ENCODE data around the gene ZNF3.

The ZNF3 gene

DNA sequence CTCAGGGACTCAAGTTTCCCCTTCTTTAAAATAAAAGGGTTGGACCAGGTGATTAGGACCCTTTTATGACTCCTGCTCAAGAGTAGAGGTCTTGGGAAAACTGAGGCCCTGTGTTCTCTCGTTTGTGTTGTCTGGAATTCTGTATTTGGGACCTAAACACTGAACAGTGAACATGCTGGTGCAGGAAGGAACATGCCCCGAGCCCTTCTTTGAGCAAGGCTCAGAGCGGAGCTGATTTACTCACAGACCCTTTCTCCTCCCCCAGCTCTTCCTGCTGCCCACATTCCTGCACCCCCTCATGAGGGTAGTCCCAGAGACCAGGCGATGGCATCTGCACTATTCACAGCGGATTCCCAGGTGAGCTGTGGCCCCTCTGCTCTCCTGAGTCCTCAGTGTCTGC, 51.9 kb downstream of the ZNF3 start:
- Histone ChIP-seq H3K9me3 (ENCODE audit: control insufficient read depth, insufficient read depth, low read depth, low read length) (no peaks in the 10 kb centered on the region), H3K36me3 (ENCODE audit: control insufficient read depth in 2 of 2, insufficient read depth in 1 of 2, low read length in 2 of 2) (peaks cover 55 to 73% of the 10 kb centered on the region in 2 experiments), H3K4me1 (ENCODE audit: control insufficient read depth, insufficient read depth, low read length) (no peaks in the 10 kb centered on the region), H3K27ac (ENCODE audit: extremely low read depth, low read depth, low read length) (no peak overlapping the region), H3K4me3 (ENCODE audit: low read depth, low read length) (no peak overlapping the region)
- ChIA-PET POLR2A (interaction anchor here (0.7 kb wide), 2 partner anchors 12 to 54 kb away, joined by 3 to 6 read pairs; no protein-coding TSS in a partner anchor), CTCF (interaction anchor here (0.6 to 1.4 kb wide), 2 partner anchors 8 to 268 kb away, joined by 3 to 4 read pairs; no protein-coding TSS in a partner anchor)
- TF ChIP-seq EGR2 (tag by site-specific recombination; IDR thresholded peaks at IDR 0.05; ENCODE audit: low read depth) = no peak
- no peak for TF ChIP-seq ZNF24 (tag by site-specific recombination; IDR thresholded peaks at IDR 0.05)
- TF ChIP-seq ZNF629 (tag by site-specific recombination; IDR thresholded peaks at IDR 0.05) = no peak
- no peak for TF ChIP-seq ZNF16 (tag by site-specific recombination; IDR thresholded peaks at IDR 0.05; ENCODE audit: low read depth)
- no peak for TF ChIP-seq ZFP69B (tag by site-specific recombination; IDR thresholded peaks at IDR 0.05)
- TF ChIP-seq ZNF132 (tag by site-specific recombination; IDR thresholded peaks at IDR 0.05; ENCODE audit: borderline replicate concordance) = no peak
- TF ChIP-seq OVOL3 (tag by site-specific recombination; IDR thresholded peaks at IDR 0.05) = no peak
- no peak for TF ChIP-seq ZNF596 (tag by site-specific recombination; IDR thresholded peaks at IDR 0.05)
- TF ChIP-seq ZNF544 (tag by site-specific recombination; IDR thresholded peaks at IDR 0.05) = no peak
- TF ChIP-seq, protein P1, sequence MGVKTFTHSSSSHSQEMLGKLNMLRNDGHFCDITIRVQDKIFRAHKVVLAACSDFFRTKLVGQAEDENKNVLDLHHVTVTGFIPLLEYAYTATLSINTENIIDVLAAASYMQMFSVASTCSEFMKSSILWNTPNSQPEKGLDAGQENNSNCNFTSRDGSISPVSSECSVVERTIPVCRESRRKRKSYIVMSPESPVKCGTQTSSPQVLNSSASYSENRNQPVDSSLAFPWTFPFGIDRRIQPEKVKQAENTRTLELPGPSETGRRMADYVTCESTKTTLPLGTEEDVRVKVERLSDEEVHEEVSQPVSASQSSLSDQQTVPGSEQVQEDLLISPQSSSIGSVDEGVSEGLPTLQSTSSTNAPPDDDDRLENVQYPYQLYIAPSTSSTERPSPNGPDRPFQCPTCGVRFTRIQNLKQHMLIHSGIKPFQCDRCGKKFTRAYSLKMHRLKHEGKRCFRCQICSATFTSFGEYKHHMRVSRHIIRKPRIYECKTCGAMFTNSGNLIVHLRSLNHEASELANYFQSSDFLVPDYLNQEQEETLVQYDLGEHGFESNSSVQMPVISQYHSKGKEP (tag by site-specific recombination; IDR thresholded peaks at IDR 0.05) = no peak
- no peak for TF ChIP-seq ZNF626 (tag by site-specific recombination; IDR thresholded peaks at IDR 0.05)
- TF ChIP-seq, protein P2, sequence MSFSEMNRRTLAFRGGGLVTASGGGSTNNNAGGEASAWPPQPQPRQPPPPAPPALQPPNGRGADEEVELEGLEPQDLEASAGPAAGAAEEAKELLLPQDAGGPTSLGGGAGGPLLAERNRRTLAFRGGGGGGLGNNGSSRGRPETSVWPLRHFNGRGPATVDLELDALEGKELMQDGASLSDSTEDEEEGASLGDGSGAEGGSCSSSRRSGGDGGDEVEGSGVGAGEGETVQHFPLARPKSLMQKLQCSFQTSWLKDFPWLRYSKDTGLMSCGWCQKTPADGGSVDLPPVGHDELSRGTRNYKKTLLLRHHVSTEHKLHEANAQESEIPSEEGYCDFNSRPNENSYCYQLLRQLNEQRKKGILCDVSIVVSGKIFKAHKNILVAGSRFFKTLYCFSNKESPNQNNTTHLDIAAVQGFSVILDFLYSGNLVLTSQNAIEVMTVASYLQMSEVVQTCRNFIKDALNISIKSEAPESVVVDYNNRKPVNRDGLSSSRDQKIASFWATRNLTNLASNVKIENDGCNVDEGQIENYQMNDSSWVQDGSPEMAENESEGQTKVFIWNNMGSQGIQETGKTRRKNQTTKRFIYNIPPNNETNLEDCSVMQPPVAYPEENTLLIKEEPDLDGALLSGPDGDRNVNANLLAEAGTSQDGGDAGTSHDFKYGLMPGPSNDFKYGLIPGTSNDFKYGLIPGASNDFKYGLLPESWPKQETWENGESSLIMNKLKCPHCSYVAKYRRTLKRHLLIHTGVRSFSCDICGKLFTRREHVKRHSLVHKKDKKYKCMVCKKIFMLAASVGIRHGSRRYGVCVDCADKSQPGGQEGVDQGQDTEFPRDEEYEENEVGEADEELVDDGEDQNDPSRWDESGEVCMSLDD (tag by site-specific recombination; IDR thresholded peaks at IDR 0.05) = no peak
- TF ChIP-seq ZNF560 (tag by site-specific recombination; IDR thresholded peaks at IDR 0.05; ENCODE audit: borderline replicate concordance) = no peak
- TF ChIP-seq, protein P3, sequence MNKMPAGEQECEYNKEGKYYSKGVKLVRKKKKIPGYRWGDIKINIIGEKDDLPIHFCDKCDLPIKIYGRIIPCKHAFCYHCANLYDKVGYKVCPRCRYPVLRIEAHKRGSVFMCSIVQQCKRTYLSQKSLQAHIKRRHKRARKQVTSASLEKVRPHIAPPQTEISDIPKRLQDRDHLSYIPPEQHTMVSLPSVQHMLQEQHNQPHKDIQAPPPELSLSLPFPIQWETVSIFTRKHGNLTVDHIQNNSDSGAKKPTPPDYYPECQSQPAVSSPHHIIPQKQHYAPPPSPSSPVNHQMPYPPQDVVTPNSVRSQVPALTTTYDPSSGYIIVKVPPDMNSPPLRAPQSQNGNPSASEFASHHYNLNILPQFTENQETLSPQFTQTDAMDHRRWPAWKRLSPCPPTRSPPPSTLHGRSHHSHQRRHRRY (tag by site-specific recombination; IDR thresholded peaks at IDR 0.05) = no peak
- no peak for TF ChIP-seq ZNF37A (tag by site-specific recombination; IDR thresholded peaks at IDR 0.05)
- TF ChIP-seq YY2 (tag by site-specific recombination; IDR thresholded peaks at IDR 0.05) = no peak
- TF ChIP-seq, protein P4, sequence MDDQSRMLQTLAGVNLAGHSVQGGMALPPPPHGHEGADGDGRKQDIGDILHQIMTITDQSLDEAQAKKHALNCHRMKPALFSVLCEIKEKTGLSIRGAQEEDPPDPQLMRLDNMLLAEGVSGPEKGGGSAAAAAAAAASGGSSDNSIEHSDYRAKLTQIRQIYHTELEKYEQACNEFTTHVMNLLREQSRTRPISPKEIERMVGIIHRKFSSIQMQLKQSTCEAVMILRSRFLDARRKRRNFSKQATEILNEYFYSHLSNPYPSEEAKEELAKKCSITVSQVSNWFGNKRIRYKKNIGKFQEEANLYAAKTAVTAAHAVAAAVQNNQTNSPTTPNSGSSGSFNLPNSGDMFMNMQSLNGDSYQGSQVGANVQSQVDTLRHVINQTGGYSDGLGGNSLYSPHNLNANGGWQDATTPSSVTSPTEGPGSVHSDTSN (CRISPR knock-in tag; IDR thresholded peaks at IDR 0.05) = no peak
- no peak for TF ChIP-seq ZNF114 (tag by site-specific recombination; IDR thresholded peaks at IDR 0.05)

DNA sequence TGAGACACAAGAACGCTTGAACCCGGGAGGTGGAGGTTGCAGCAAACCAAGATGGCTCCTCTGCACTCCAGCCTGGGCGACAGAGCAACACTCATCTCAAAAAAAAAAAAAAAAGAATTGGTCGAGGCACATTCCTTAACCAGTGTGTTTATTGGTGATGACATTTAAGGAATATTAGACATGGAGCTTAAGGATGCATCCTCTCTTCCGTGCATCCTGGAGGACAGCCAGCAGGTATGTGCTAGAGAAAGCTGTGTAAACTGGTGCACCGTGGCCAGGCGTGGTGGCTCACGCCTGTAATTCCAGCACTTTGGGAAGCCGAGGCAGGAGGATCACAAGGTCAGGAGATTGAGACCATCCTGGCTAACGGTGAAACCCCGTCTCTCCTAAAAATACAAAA, 54.3 kb downstream of the ZNF3 start:
- peaks cover 63 to 77% of the 10 kb centered on the region in 2 experiments for H3K36me3 ChIP-seq (ENCODE audit: control insufficient read depth in 2 of 2, insufficient read depth in 1 of 2, low read length in 2 of 2)
- no peak overlapping the region for H3K4me3 ChIP-seq (ENCODE audit: low read depth, low read length)
- H3K27ac ChIP-seq (ENCODE audit: extremely low read depth, low read depth, low read length) = no peak overlapping the region
- no peaks in the 10 kb centered on the region for H3K9me3 ChIP-seq (ENCODE audit: control insufficient read depth, insufficient read depth, low read depth, low read length)
- ChIA-PET POLR2A (interaction anchor here (0.7 to 1.5 kb wide), 3 partner anchors 9 to 36 kb away, joined by 3 to 8 read pairs (median 3); partner anchors contain the start of gene ZKSCAN1), CTCF (interaction anchor here (0.6 to 1.5 kb wide), 2 partner anchors 33 to 47 kb away, joined by 4 to 7 read pairs; no protein-coding TSS in a partner anchor)
- no peaks in the 10 kb centered on the region for H3K4me1 ChIP-seq (ENCODE audit: control insufficient read depth, insufficient read depth, low read length)
- TF ChIP-seq ZNF558 (tag by site-specific recombination; IDR thresholded peaks at IDR 0.05) (no peak), ZNF792 (tag by site-specific recombination; IDR thresholded peaks at IDR 0.05) (no peak), ZNF521 (tag by site-specific recombination; IDR thresholded peaks at IDR 0.05) (no peak), ZNF664 (tag by site-specific recombination; IDR thresholded peaks at IDR 0.05) (no peak)
- TF ChIP-seq, protein P5, sequence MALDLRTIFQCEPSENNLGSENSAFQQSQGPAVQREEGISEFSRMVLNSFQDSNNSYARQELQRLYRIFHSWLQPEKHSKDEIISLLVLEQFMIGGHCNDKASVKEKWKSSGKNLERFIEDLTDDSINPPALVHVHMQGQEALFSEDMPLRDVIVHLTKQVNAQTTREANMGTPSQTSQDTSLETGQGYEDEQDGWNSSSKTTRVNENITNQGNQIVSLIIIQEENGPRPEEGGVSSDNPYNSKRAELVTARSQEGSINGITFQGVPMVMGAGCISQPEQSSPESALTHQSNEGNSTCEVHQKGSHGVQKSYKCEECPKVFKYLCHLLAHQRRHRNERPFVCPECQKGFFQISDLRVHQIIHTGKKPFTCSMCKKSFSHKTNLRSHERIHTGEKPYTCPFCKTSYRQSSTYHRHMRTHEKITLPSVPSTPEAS (tag by site-specific recombination; IDR thresholded peaks at IDR 0.05) = no peak
- TF ChIP-seq, protein P6, sequence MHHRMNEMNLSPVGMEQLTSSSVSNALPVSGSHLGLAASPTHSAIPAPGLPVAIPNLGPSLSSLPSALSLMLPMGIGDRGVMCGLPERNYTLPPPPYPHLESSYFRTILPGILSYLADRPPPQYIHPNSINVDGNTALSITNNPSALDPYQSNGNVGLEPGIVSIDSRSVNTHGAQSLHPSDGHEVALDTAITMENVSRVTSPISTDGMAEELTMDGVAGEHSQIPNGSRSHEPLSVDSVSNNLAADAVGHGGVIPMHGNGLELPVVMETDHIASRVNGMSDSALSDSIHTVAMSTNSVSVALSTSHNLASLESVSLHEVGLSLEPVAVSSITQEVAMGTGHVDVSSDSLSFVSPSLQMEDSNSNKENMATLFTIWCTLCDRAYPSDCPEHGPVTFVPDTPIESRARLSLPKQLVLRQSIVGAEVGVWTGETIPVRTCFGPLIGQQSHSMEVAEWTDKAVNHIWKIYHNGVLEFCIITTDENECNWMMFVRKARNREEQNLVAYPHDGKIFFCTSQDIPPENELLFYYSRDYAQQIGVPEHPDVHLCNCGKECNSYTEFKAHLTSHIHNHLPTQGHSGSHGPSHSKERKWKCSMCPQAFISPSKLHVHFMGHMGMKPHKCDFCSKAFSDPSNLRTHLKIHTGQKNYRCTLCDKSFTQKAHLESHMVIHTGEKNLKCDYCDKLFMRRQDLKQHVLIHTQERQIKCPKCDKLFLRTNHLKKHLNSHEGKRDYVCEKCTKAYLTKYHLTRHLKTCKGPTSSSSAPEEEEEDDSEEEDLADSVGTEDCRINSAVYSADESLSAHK (tag by site-specific recombination; IDR thresholded peaks at IDR 0.05) = no peak

All from HEK293 (cell line).